Aorta (tissue), 5 donors: ENCODE data around the gene HDAC8. TPM values are rescaled to one million over a fixed set of nuclear protein-coding genes. Genes with fewer than 3 reads are reported as not detected.
A peak's percentile ranks its signal among the peaks of the same experiment; 100 is the strongest.

Experiments used
- ATAC-seq: fragments of 200-7000 bp; cut with Tn5 transposase; one replicate; pipeline ENCODE4 v1.9.1; 2022; ENCODE audit warnings: moderate library complexity; ENCODE audit not compliant: low FRiP score
- DNase-seq, 2 donors: peaks; one replicate each; pipeline ENCODE4 v3.0.0-alpha.2; 2020
- H3K27ac ChIP-seq, 2 donors: one replicate each; pipeline ENCODE4 v1.5.1; 2013; ENCODE audit warnings: low read length in 2 of 2, mild to moderate bottlenecking in 2 of 2, moderate library complexity in 2 of 2, control low read depth in 1 of 2, inconsistent platforms in 1 of 2, low read depth in 1 of 2
- H3K27me3 ChIP-seq, 2 donors: one replicate each; pipeline ENCODE4 v1.6.1; 2013; ENCODE audit warnings: control low read depth in 1 of 2, low read length in 1 of 2, mild to moderate bottlenecking in 1 of 2, moderate library complexity in 1 of 2; ENCODE audit not compliant: insufficient read depth in 2 of 2, control insufficient read depth in 1 of 2
- H3K36me3 ChIP-seq, 2 donors: one replicate each; pipeline ENCODE4 v1.6.1; 2013; ENCODE audit warnings: control low read depth in 1 of 2, low read length in 1 of 2, mild to moderate bottlenecking in 1 of 2; ENCODE audit not compliant: insufficient read depth in 2 of 2, control insufficient read depth in 1 of 2
- H3K4me1 ChIP-seq, 2 donors: one replicate each; pipeline ENCODE4 v1.6.1; 2013; ENCODE audit warnings: low read length in 2 of 2, control low read depth in 1 of 2, mild to moderate bottlenecking in 1 of 2, moderate library complexity in 1 of 2; ENCODE audit not compliant: insufficient read depth in 2 of 2, control insufficient read depth in 1 of 2
- H3K4me3 ChIP-seq, 2 donors: one replicate each; pipeline ENCODE4 v1.5.1; 2013; ENCODE audit warnings: low read length in 2 of 2, control low read depth in 1 of 2, mild to moderate bottlenecking in 1 of 2
- H3K9me3 ChIP-seq: one replicate; pipeline ENCODE4 v1.6.1; 2013; ENCODE audit warnings: mild to moderate bottlenecking, low read length; ENCODE audit not compliant: control insufficient read depth
- WGBS, 2 donors: extraction: QIAGEN DNeasy Blood & Tissue Kit; methylation state at CpG; one replicate each; pipeline ENCODE4 v1.1.7; 2013; 5-methylcytosine and 5-hydroxymethylcytosine counted together
- intact Hi-C, 2 donors: fragments of 100-400 bp; cut with DNase I; formaldehyde crosslinking; loops; one replicate each; pipeline versions ENCODE4 v1.14.2 to v1.15.0; 2022
- polyA plus RNA-seq, 2 donors: library from polyadenylated mRNA; stranded (reverse); fragments of 200-250 nt; gene quantifications; one replicate each; pipeline ENCODE4 v1.2.3, GENCODE V29; 2013
- total RNA-seq, 2 donors: library from RNA; stranded (reverse); fragmentation: NEBNext Ultra II Directional; extraction: Animal tissue kit (Norgen Biotek cat#: 25700); gene quantifications; one replicate each; pipeline ENCODE4 v1.2.1, GENCODE V29; 2021
- donor health status: healthy with polysubstance abuse.
- donor health status: Bipolar disorder and iron deficiency.
- donor health status: DM: no; HTN: no; CAD: no.
- donor health status: DM: no; HTN: no; CAD: no.
- donor health status: DM: yes; HTN: yes; CAD: no.

Gene HDAC8
- total and polyA plus RNA-seq, 4 donors: 16.8 to 46.4 (median 32.3) TPM

DNA sequence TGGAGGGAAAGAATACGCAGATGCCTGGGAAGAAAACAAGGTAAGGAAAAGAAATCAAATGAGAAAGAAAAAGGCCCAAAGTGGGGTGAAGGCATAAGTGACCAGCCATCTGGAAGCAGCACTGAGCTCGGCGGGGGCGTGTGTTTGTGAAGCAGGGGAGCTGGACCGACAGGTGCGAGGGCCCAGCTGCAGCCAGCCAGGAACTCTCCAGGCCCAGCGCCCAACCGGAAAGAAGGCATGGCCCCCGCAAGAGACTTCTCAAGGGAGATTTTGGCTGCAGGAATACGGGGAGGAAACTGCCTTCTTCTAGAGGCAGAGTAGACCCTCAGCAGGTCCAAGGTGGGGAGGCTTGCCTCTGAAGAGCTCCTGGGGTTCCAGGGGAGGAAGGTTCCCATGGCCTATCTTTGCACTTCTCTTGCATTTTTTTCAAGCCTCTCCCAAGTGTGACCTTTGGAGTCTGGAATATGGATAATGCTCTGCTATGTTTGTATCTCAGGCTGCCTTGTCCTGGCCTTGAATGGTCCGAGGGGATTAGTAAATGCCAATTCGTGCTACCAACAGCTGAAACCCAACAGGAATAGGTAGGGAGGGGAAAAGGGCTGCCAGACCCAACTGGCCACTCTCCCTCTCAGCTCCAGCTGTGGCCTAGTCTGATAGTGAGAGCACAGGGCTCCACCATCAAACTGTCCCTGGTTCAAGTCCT is 256.1 kb downstream of the HDAC8 start:
- intact Hi-C loops: no loop called here
- ATAC-seq: no peak

DNA sequence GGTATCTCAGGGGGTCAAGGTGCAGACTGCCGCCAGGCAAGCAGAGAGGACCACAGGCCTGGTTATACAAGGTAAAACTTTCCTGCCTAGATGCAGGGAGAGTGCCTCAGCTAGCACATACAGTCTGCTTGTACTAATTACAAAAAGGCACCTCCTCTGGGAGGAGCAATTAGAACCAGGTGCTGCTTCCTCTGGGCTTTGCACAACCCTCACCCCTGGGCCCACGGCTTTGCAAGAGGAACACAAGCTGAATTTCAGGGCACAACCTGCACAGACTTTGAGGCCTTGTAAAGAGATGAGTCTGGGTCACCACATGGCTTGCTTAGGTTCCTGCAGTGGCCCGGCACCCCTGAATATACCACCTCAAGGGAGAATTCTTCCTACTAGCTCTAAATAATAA is 257.8 kb downstream of the HDAC8 start:
- no peaks in the 10 kb centered on the region for H3K9me3 ChIP-seq
- H3K27me3 ChIP-seq: no peaks in the 10 kb centered on the region
- H3K36me3 ChIP-seq: no peaks in the 10 kb centered on the region
- no peaks in the 10 kb centered on the region for H3K4me1 ChIP-seq
- H3K27ac ChIP-seq: no peak overlapping the region
- intact Hi-C loops: no loop called here
- no peak overlapping the region for H3K4me3 ChIP-seq
- DNase-seq (no peak), ATAC-seq (no peak)
- 93 to 96% methylated on average over 3 of the region's 3 CpGs for WGBS, 2 donors

More for the DNA sequence above, 256.1 kb downstream of the HDAC8 start:
- Histone ChIP-seq H3K9me3 (no peaks in the 10 kb centered on the region), H3K27me3 (no peaks in the 10 kb centered on the region), H3K36me3 (no peaks in the 10 kb centered on the region), H3K4me1 (no peaks in the 10 kb centered on the region), H3K4me3 (no peak overlapping the region), H3K27ac (no peak overlapping the region)
- DNase-seq: no peak
- 61 to 87% methylated on average over 12 of the region's 12 CpGs for whole genome bisulfite sequencing, 2 donors

DNA sequence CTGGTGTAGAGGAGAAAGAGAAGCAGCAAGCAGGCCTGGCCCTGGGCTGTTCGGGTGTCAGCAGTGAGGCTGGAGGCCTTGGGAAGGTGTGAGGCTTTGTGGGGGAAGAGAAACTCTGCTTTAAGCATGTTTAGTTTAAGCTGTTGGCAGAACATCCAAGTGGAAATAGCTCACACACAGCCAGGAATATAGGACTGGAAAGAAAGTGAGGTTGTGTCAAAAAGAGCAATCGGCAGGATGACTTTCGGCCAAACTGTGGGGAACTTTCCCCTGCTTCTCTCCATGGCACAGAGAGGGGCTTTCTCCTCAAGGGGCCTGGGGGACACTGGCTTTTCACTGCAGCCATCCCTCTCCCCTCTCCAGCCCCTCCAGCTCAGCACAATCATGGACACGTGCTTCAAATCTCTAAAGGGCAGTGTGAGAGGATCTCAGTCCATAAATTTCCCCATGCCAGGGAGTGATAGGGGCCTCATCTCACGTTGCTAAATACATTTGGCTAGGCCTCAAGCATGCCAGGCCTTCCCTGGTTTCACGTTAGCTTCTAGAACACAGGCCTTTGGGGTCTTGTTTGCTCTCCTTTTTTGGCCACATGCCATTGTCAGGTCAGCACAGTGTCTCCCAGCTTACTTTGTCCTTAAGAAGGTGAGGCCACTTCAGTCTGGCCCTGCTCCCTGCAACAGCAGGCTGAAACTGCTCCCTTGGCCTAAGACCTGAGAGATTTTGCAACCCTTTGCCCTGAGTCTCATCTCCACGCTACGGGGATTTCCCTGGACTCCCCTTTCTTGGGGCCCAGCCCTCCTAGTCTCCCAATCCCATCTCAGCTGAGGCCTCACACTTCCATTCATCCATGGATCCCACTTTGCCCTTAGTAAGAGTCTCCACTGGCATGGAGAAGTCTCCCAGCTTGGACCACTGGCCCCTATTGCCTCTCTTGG is 258.7 kb downstream of the HDAC8 start:
- Histone ChIP-seq H3K27me3 (no peaks in the 10 kb centered on the region), H3K27ac (no peak overlapping the region), H3K9me3 (no peaks in the 10 kb centered on the region), H3K4me3 (no peak overlapping the region), H3K4me1 (no peaks in the 10 kb centered on the region), H3K36me3 (no peaks in the 10 kb centered on the region)
- ATAC-seq (no peak), DNase-seq (no peak)
- intact Hi-C loops: no loop called here
- WGBS, 2 donors: 58 to 64% methylated on average over 8 of the region's 8 CpGs

DNA sequence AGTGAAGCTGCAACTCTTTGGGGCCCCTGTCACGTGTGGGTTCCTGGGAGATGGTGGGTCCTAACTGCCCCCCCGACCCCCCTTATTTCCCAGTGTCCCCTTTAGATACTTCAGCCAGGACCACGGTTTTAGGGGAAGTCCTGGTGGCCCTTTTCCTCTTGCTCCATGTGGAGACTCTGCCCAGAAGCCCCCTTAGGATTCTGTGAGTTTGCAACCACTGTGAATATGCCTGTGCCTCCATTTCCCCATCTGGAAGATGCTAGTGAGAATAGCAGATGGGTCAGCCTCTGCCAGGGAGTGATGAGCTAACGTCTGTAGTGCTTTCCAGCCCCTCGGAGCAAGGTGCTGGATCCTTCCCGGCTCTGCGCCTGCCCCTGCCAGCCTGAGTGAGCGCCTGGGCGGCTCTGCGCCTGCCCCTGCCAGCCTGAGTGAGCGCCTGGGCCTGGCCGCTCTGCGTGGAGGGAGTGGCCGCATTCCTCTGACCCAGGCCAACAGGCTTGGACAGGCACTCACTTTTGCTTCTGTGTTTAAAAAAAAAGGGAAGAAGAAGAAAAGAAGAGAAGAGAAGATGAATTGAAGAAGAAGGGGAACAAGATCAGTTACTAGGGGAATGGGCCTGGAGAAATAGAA is 260.2 kb downstream of the HDAC8 start:
- no peak overlapping the region for H3K27ac ChIP-seq
- 67 to 91% methylated on average over 14 of the region's 14 CpGs for WGBS, 2 donors
- H3K27me3 ChIP-seq: no peaks in the 10 kb centered on the region
- DNase-seq (no peak), ATAC-seq (peak; percentile 50)
- H3K4me1 ChIP-seq: no peaks in the 10 kb centered on the region
- intact Hi-C loops: no loop called here
- H3K9me3 ChIP-seq: no peaks in the 10 kb centered on the region
- H3K36me3 ChIP-seq: no peaks in the 10 kb centered on the region
- H3K4me3 ChIP-seq: no peak overlapping the region

DNA sequence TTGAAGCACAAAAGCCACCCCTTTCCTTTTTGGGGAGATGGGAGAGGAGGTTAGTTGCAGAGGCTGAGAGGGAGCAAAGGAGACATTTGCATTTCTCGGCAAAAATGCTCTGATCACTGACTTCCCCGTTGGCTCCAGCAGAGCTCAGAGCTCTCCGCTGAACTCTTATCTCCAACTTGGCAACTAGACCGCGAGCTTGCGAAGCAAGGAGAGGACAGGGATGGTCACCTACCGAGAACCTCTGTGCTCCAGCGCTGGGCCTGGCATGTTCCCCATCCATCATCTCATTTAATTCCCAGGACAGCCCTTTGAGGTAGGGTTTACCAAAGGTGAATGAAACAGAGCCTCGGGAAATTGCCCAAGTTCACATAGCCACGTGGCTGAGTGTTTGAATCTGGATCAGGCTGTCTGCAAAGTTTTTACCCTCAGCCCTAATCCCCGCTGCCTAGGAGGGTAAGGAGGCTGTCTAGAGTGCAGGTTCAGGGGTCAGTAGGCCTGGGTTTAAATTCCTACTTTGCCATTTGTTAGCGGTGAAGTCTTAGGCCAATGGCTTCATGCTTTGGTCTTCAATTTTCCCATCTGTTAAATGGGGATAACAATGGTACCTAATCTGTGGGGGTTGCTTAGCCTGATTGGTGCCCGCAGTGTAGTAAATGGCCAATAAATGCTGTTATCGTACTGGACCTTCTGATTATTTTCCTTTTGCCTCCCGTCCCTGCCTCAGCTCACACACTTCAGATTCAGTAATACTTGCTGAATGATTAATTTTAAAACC is 263.2 kb downstream of the HDAC8 start:
- no peak overlapping the region for H3K27ac ChIP-seq
- H3K4me1 ChIP-seq: no peaks in the 10 kb centered on the region
- WGBS, 2 donors: 24 to 31% methylated on average over 15 of the region's 15 CpGs
- no peak for ATAC-seq
- no peak for DNase-seq
- no peaks in the 10 kb centered on the region for H3K9me3 ChIP-seq
- H3K27me3 ChIP-seq: no peaks in the 10 kb centered on the region
- intact Hi-C loops: loop anchor here in 1 of 2 donors (10.0 kb wide), 1 partner anchor 225 kb away; no protein-coding TSS in a partner anchor
- no peaks in the 10 kb centered on the region for H3K36me3 ChIP-seq
- peak overlapping the region in 1 of 2 donors; percentile 53 for H3K4me3 ChIP-seq

DNA sequence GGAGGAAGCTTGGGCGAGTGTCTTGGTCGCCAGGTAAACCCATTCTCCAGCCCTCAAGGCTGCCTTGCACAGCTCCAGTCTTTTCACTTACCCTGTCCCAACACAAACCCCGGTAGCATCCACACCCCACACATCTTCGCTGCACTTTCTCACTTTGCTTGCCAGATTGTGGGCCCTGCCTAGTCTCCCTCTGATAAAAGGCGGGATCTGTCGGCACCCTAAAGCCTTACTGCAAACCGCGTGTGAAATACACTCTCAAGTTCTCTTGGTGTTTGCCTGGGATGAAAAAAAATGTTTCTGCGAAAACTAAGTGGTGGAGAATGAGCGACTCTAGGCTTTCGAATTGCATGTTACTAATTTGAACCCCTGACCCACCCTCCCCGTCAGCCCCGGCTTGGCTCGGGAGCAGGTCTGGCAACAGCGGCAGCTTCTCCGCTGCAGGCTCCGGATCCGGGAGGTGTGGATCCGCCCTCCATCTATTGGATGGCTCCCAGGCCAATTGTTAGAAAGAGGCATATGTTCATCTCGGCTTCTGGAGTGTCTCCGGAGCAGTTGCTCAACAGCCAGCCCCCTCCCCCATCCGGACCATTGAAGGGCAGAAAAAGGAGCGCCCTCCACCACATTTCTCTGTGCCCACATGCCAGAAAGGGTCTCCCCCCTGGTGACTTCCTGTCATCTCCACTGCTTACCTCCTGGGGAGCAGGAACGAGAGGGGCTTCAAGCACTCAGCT is 263.9 kb downstream of the HDAC8 start:
- Histone ChIP-seq H3K9me3 (no peaks in the 10 kb centered on the region), H3K27ac (no peak overlapping the region), H3K4me3 (peak overlapping the region in 1 of 2 donors; percentile 53), H3K4me1 (no peaks in the 10 kb centered on the region), H3K27me3 (no peaks in the 10 kb centered on the region), H3K36me3 (no peaks in the 10 kb centered on the region)
- intact Hi-C loops: loop anchor here in 1 of 2 donors (10.0 kb wide), 1 partner anchor 226 kb away; no protein-coding TSS in a partner anchor
- 1 to 5% methylated on average over 24 of the region's 24 CpGs for WGBS, 2 donors
- ATAC-seq: peak; percentile 59
- DNase-seq: peak; percentile 69 to 83

DNA sequence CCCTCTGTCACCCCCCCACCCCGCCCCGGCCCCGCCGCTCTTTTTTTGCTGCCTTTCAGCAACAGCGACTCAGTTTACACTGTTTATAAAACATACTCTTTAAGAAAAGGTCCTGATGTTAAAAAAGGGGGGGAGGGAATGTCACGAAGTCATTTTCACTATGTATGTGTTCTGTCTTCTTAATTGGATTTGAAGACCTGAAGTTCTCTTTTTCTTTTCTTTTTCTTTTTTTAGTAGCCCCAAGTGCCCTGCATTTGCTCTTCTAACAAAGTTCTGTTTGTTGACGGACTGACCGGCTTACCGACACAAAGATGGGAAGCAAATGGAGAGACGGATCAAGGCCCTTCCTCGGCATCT is 264.5 kb downstream of the HDAC8 start:
- no peak for ATAC-seq
- no peak overlapping the region for H3K4me3 ChIP-seq
- no peaks in the 10 kb centered on the region for H3K27me3 ChIP-seq
- intact Hi-C loops: loop anchor here in 1 of 2 donors (10.0 kb wide), 1 partner anchor 227 kb away; no protein-coding TSS in a partner anchor
- no peaks in the 10 kb centered on the region for H3K4me1 ChIP-seq
- no peaks in the 10 kb centered on the region for H3K9me3 ChIP-seq
- H3K27ac ChIP-seq: no peak overlapping the region
- DNase-seq: no peak
- no peaks in the 10 kb centered on the region for H3K36me3 ChIP-seq
- WGBS, 2 donors: 3 to 16% methylated on average over 11 of the region's 11 CpGs
